H1 (cell line): ENCODE measurements around the gene SPANXN4.

Experiments used
- CEBPB ChIP-seq: IDR thresholded peaks from 2 replicates; pipeline ENCODE4 v1.6.1; 2012; ENCODE audit warnings: low read depth, low read length
- CHD1 ChIP-seq: IDR thresholded peaks from 2 replicates; pipeline ENCODE4 v1.6.1; 2012; ENCODE audit warnings: low read depth, low read length, improper control_type of control experiment
- CTCF ChIP-seq, 3 experiments: IDR thresholded peaks; 1 replicate in 2 of 3; 2 replicates in 1 of 3; pipeline versions ENCODE4 v1.5.1 to v1.6.1; 2011; ENCODE audit warnings: low read length in 3 of 3, mild to moderate bottlenecking in 3 of 3, inconsistent platforms in 2 of 3, low read depth in 1 of 3, moderate library complexity in 1 of 3; ENCODE audit not compliant: insufficient read depth in 1 of 3; ENCODE audit errors: control extremely low read depth in 1 of 3
- GTF2F1 ChIP-seq: IDR thresholded peaks from 2 replicates; pipeline ENCODE4 v1.6.1; 2012; ENCODE audit warnings: low read depth, low read length, improper control_type of control experiment, borderline replicate concordance
- JUND ChIP-seq: IDR thresholded peaks from 2 replicates; pipeline ENCODE4 v1.6.1; 2011; ENCODE audit warnings: mild to moderate bottlenecking, improper control_type of control experiment, low read length
- RXRA ChIP-seq: IDR thresholded peaks from 2 replicates; pipeline ENCODE4 v1.6.1; 2011; ENCODE audit warnings: low read depth, mild to moderate bottlenecking, low read length, moderate library complexity; ENCODE audit not compliant: insufficient read depth
- TEAD4 ChIP-seq: IDR thresholded peaks from 2 replicates; pipeline ENCODE4 v1.6.1; 2012; ENCODE audit warnings: low read depth, low read length, inconsistent platforms, mixed read lengths
- YY1 ChIP-seq: IDR thresholded peaks from 2 replicates; pipeline ENCODE4 v1.6.1; 2011; ENCODE audit warnings: low read depth, mild to moderate bottlenecking, low read length
- ZNF274 ChIP-seq: IDR thresholded peaks from 2 replicates; pipeline ENCODE4 v1.7.0; 2012; ENCODE audit warnings: low read length, borderline replicate concordance; ENCODE audit errors: extremely low read depth

GRCh38 chrX:142999199-142999701, 26.5 kb upstream of the SPANXN4 start:
- TF ChIP-seq CHD1 (no peak), CEBPB (peak; percentile 45; the same call in 1 of the 2 replicates), ZNF274 (no peak), GTF2F1 (no peak), JUND (no peak), CTCF (IDR thresholded peaks at IDR 0.05; ENCODE audit: control extremely low read depth in 1 of 3, insufficient read depth in 1 of 3, low read depth in 1 of 3, low read length in 3 of 3) (no peak), TEAD4 (no peak), RXRA (no peak), YY1 (no peak)
